NOMO-1 treated with dmso at 0.1 percent for 144 hours (cell line): ENCODE results near the gene IL26.

Experiments
- DNase-seq: peaks from one replicate; lab custom pipeline; 2025; ENCODE audit not compliant: unreplicated experiment; lab: John Stamatoyannopoulos, UW

Gene IL26

GRCh38 chr12:68158432-68158831 is 67.2 kb downstream of the IL26 start:
- DNase-seq, result no peak

DNA sequence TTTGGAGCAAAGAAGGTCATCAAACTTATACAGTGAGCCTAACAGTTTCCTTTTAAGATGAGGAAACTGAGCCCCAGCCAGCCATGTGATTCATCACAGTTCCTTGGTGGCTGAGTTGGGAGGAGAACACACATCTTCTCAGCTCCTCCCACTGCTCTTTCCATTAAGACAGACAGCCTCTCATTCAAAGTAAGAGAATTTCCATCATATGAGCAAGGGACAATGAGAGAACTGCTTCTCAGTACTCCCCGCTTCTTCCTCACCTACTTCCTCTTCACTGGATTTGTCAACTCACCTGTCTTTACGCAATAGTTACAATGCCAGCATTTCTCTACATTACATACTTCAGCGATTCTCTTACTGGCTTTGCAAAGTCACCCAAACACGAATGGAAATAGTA is 68.2 kb downstream of the IL26 start:
- no peak for DNase-seq

- DNase-seq, result no peak
Measured at GRCh38 chr12:68156636-68157035, 69.0 kb downstream of the IL26 start.

DNA sequence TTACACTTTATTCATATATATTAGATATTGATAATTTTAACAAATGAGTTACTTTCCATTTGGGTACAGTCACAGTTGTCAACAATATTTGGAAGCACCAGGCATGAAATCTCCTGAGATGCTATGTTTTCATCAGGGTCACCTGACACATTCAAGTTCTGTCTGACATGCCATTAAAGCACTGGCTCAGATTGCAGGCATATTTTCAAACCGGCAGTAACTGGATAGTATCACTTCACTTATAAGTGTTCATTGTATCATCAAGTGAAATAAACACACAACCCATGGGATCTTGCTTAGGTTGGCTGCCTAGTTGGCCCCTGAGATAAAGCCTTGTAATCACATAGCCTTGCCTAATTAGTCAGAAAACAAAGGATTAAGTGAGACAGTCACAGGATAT is 70.8 kb downstream of the IL26 start:
- no peak for DNase-seq
